ENCODE results near the gene PRSS23. TPM values are rescaled to one million over a fixed set of nuclear protein-coding genes. Genes with fewer than 3 reads are reported as not detected.

PRSS23 gene
- total and polyA plus RNA-seq, 7 donors, result 2.3 to 17.8 (median 4.4) TPM

GRCh38 chr11:86812981-86813380 is 12.6 kb downstream of the PRSS23 start:
- Histone ChIP-seq H3K36me3 (ENCODE audit: insufficient read depth in 1 of 2, low read depth in 1 of 2) (peaks cover 4 to 8% of the 10 kb centered on the region in 2 donors), H3K4me3 (no peak overlapping the region), H3K27me3 (ENCODE audit: insufficient read depth in 3 of 3, low read length in 2 of 3) (no peaks in the 10 kb centered on the region), H3K9me3 (no peaks in the 10 kb centered on the region), H3K4me1 (peaks cover 32% of the 10 kb centered on the region), H3K27ac (peak overlapping the region; percentile 23)
- WGBS, 3 donors, result 90 to 98% (median 96%) methylated on average over 1 of the region's 1 CpG
- DNase-seq, result no peak
- intact Hi-C loops (cut with DNase I), result no loop called here
- ATAC-seq, result no peak
- TF ChIP-seq, protein P1, sequence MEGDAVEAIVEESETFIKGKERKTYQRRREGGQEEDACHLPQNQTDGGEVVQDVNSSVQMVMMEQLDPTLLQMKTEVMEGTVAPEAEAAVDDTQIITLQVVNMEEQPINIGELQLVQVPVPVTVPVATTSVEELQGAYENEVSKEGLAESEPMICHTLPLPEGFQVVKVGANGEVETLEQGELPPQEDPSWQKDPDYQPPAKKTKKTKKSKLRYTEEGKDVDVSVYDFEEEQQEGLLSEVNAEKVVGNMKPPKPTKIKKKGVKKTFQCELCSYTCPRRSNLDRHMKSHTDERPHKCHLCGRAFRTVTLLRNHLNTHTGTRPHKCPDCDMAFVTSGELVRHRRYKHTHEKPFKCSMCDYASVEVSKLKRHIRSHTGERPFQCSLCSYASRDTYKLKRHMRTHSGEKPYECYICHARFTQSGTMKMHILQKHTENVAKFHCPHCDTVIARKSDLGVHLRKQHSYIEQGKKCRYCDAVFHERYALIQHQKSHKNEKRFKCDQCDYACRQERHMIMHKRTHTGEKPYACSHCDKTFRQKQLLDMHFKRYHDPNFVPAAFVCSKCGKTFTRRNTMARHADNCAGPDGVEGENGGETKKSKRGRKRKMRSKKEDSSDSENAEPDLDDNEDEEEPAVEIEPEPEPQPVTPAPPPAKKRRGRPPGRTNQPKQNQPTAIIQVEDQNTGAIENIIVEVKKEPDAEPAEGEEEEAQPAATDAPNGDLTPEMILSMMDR (IDR thresholded peaks at IDR 0.05), result no peak

GRCh38 chr11:86814775-86815174 is 14.4 kb downstream of the PRSS23 start:
- no peaks in the 10 kb centered on the region for H3K9me3 ChIP-seq
- ATAC-seq, result peak; percentile 72 to 94 (median 91)
- no peaks in the 10 kb centered on the region for H3K27me3 ChIP-seq (ENCODE audit: insufficient read depth in 3 of 3, low read length in 2 of 3)
- no peak for DNase-seq
- intact Hi-C loops (cut with DNase I), result loop anchor here in 1 of 2 donors (5.0 kb wide), 1 partner anchor 207 kb away; no protein-coding TSS in a partner anchor
- no peak overlapping the region for H3K4me3 ChIP-seq
- H3K27ac ChIP-seq, result peak overlapping the region; percentile 72
- H3K4me1 ChIP-seq, result peaks cover 33% of the 10 kb centered on the region
- H3K36me3 ChIP-seq (ENCODE audit: insufficient read depth in 1 of 2, low read depth in 1 of 2), result no peaks in the 10 kb centered on the region
- 20 to 31% (median 27%) methylated on average over 3 of the region's 3 CpGs for WGBS, 3 donors
- TF ChIP-seq, protein P1 (IDR thresholded peaks at IDR 0.05), result no peak

DNA sequence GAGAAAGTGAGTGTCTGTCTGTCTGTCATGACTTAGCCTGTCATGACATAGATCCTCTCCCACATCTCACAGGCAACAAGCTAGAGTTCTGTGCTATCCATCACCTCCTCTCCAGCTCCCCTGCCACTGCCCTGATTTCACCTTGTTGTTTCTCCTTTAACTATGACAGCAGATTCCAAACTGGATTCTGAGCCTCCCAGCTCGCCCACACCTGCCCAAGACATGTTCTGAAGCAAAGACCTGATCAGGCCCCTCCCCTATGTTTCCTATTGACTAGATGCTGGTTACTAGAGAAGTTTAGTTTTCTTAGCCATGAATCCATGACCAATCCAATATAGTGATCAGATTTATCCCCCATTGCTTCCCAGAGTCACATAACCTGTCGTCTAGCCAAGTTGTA is 15.4 kb downstream of the PRSS23 start:
- peaks cover 33% of the 10 kb centered on the region for H3K4me1 ChIP-seq
- H3K9me3 ChIP-seq, result no peaks in the 10 kb centered on the region
- no peak overlapping the region for H3K4me3 ChIP-seq
- ATAC-seq (no peak), DNase-seq (no peak)
- TF ChIP-seq, protein P1 (IDR thresholded peaks at IDR 0.05), result no peak
- no peaks in the 10 kb centered on the region for H3K27me3 ChIP-seq (ENCODE audit: insufficient read depth in 3 of 3, low read length in 2 of 3)
- no peaks in the 10 kb centered on the region for H3K36me3 ChIP-seq (ENCODE audit: insufficient read depth in 1 of 2, low read depth in 1 of 2)
- 76 to 90% (median 88%) methylated on average over 2 of the region's 2 CpGs for WGBS, 3 donors
- intact Hi-C loops (cut with DNase I), result loop anchor here in 1 of 2 donors (5.0 kb wide), 1 partner anchor 208 kb away; no protein-coding TSS in a partner anchor
- H3K27ac ChIP-seq, result peak overlapping the region; percentile 72

DNA sequence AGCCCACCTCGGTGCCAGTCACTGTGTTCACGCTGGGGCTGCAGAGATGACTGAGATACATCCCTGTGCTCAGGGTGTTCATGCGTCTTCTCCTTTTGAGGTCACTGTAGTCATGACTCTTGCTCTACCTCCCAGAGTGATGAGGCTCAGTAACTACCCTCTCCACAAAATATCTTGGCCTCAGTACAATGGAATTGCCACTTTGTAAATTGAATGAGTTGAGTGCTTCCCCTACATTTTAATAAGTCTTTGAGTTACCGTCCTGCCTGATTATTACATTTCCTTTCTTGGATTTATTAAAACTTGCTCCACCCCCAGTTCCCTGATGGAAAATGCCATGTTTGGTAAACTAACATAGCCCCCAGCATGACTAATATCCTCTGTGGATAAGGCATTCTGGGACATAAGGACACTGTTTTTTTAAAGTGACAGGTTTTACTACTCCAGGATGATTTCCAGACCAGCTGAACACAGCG is 15.9 kb downstream of the PRSS23 start:
- Histone ChIP-seq H3K4me1 (peaks cover 33% of the 10 kb centered on the region), H3K36me3 (ENCODE audit: insufficient read depth in 1 of 2, low read depth in 1 of 2) (no peaks in the 10 kb centered on the region), H3K4me3 (no peak overlapping the region), H3K27ac (peak overlapping the region; percentile 72), H3K27me3 (ENCODE audit: insufficient read depth in 3 of 3, low read length in 2 of 3) (no peaks in the 10 kb centered on the region), H3K9me3 (no peaks in the 10 kb centered on the region)
- 71 to 79% (median 73%) methylated on average over 5 of the region's 5 CpGs for WGBS, 3 donors
- ATAC-seq (no peak), DNase-seq (no peak)
- intact Hi-C loops (cut with DNase I), result loop anchor here in 1 of 2 donors (5.0 kb wide), 1 partner anchor 209 kb away; no protein-coding TSS in a partner anchor
- TF ChIP-seq, protein P1 (IDR thresholded peaks at IDR 0.05), result no peak

All from psoas muscle (tissue), 8 donors.